Smooth muscle cell of the brain vasculature (primary cell): Measurements from ENCODE around the gene CST4.
"Not testable (repeated sequence)": the region's sequence is repeated elsewhere in the genome, so short reads cannot be mapped to it uniquely, and the experiment has no call there.

Experiments used
- DNase-seq: peaks from one replicate; pipeline ENCODE4 v3.0.0-alpha.2; 2012; ENCODE audit warnings: low read depth, low spot score

The CST4 gene

DNA sequence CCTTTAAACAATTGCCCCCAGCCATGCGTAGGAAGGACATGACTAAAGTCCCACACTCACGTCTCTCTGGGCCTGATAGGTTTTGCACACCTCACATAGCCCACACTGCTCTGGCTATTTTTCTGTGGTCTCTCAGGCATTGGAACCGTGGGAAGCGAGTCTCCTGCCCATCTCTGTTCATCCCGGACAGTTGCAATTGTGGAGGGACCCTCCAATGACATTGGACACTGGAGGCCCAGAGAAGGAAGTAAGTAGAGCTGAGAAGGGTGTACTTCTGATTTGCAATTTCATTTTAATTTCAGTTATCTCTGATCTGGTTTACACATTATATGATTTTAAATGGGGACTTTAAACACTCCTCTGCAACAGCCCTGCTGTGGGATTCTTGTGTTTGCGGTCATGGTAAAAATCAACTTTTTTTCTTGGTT is 27.8 kb downstream of the CST4 start:
- DNase-seq: no peak

DNA sequence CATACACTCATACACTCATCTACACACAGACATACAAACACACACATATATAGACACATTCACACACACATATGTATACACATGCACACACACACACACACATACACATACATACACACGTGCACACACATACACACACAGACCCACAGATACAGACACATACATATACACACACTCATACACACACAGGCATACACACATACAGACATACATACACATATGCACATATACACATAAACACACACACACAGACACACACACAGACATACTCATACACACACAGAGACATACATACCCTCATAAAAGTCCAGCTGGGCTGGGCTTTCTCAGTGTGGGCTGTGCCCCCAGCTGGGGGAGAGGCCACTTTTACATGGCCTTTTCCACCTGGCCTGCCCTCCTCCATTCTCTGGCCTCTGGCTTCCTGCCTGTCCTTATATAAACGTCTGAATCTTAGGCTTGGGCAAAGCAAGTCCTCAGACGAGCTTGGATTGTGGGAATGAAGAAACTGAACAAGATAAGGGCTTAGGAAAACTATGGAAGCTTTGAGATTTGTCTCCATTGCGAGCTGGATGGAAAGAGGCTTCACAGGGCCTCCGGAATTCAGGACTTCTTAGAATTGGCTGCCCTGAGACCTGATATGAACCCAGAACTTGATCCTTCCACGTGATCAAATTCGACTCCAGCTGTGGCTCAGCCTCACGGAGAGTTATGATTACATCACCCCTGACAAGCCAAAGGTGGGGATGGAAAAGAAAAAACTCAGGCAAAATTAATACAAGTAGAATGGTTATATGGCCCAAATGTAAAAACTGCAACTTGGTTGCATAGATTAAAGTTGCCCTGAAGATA is 28.6 kb downstream of the CST4 start:
- no peak for DNase-seq

DNA sequence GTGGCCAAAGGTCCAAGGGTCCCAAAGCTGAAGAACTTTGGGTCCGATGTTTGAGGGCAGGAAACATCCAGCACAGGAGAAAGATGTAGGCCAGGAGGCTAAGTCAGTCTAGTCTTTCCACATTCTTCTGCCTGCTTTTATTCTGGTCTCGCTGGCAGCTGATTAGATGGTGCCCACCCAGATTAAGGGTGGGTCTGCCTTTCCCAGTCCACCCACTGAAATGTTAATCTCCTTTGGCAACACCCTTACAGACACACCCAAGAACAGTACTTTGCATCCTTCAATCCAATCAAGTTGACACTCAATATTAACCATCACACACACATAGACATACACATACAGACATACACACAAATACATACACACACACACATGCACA is 29.2 kb downstream of the CST4 start:
- DNase-seq: not testable (repeated sequence)

DNA sequence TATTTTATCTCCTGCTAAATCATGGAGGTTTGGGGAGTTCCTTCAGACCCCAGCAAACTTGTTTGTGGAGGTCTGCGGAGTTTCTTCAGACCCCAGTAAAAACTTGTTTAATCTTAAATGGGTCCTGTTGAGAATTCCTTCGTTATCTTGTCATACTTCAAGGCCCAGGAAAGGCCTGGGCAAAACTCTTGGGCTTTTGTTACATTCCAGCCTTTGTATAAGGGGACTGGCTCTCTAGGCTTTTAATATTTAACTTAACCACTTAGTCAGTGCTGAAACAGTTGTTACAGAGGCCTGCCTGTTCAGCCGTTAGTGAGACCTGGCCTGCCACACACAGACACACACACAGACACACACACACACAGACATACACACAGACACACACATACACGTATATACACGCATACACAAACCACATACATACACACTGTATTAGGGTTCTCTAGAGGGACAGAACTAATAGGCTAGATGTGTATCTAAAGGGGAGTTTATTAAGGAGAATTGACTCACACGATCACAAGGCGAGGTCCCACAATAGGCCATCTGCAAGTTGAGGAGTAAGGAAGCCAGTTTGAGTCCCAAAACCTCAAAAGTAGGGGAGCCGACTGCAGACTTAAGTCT is 29.7 kb downstream of the CST4 start:
- DNase-seq: no peak

DNA sequence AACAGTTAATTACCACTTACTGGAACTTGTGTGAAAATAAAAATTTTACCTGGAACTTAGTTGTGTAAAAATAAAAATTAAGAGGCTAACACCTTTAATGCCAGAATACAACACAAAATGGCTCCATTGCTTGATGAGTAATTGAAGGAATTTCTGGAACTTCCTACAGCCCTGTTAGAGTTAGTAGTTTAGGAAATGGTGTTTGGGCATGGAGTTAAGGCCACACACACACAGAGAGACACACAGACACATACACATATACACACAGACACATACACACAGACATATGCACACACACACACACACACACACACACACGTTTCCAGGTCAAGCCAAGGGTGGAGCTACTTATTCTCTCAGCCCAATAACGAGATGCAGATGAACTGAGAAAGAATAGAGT is 30.5 kb downstream of the CST4 start:
- DNase-seq: no peak

DNA sequence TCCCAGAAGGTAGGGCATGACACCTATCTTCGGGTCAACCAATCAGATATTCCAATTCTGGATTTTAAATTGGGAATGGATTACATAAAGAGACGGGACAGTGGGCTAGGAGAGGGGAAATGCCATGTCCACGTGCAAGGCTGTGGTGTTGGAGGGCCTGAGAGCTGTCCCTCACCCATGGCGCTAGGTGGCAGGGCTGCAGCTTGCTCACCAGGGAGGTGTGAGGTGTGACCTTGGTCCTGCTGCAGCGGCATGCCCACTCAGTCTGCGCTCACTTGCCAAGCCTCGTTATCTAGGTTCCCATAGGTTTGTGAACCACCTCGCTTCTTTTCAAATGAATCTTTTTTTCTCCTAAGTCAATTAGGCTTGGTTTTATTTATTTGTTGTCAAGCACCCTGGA is 31.6 kb downstream of the CST4 start:
- no peak for DNase-seq

DNA sequence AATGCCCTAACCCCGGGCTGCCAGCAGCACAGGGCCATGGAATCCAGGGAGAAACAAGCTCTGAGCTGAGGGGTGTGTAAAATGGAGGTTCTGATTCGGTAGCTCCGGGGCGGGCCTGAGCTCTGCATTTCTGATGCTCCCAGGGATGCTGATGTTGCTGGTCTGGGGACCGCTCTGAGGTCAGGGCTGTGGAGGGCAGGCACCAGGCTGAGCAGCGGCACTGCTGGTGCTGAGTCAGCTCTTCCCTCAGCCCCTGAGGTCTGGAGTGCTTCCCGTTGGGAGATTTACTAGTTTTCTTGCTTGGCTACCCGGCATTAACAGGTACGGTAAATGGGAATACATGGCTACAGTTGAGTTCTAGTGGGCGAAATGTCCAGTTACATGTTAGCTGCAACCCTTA is 32.5 kb downstream of the CST4 start:
- no peak for DNase-seq

DNA sequence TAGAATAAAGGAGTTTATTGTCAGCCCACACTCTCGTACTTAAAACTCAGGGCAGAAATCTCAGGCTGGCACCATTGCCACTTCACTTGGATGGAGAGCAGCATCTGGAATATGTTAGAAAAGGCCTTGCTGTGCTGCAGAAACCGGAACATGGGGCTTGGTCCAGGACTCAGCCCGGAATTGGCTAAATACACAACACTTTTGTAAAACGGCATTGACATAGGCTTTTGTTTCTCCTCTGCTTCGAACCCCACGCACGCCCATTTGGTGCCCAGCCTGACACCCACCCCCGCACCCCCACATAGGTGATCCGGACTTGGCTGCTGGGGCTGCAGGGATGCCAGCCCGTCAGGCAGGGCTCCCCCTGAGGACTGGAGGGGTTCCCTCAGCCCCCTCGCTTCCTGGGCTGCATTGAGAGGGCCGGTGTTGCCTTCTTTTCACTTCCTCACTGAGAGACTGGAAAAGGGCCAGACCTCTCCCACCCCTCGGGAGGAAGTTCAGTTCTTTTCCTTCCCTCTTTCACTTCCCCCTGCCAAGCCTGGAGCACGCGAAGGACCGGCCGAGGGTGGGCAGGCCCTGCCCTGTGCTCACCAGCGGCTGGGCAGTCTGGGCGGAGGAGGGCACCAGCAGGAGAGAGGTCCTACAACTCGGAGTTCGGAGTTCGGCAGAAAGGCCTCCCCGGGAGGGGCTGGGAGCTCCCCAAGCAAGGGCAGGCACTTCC is 33.2 kb downstream of the CST4 start:
- DNase-seq: no peak

DNA sequence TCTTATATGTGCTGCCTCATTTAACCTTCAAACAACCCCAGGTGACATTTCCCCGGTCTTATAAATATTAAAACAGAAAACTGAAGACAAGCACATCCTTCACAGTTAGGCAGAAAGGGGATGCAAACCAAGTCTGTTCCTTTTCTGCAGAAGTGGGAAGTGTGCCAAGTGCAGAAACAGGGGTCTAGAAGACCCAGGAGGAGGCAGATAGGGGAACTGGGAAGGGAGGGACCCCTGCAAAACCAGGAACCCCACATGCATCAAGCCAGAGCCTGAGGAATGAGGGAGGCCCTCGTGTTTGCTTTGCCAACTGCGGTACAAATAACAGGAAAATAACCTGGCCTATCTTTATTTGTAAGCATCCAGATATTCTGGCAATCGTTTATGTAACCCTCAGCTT is 34.1 kb downstream of the CST4 start:
- DNase-seq: no peak

DNA sequence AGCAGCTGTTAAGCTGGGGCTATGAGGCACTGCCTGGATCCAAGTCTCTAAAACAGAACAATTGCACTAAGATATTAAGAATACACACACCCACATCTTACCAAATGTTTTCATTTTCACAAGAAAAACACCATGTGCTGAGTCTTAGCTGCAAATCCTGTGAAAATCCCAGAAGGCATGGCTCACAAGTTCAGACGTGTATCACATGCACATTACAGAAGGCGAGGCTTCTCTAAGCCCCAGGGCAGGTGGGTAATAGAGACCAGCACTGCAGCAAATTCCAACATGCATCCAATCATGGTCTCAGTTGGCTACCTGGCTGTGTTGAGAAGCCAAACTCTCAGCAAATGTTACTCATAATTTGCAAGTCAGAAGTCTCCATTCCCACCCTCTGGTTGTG is 34.8 kb downstream of the CST4 start:
- no peak for DNase-seq

DNA sequence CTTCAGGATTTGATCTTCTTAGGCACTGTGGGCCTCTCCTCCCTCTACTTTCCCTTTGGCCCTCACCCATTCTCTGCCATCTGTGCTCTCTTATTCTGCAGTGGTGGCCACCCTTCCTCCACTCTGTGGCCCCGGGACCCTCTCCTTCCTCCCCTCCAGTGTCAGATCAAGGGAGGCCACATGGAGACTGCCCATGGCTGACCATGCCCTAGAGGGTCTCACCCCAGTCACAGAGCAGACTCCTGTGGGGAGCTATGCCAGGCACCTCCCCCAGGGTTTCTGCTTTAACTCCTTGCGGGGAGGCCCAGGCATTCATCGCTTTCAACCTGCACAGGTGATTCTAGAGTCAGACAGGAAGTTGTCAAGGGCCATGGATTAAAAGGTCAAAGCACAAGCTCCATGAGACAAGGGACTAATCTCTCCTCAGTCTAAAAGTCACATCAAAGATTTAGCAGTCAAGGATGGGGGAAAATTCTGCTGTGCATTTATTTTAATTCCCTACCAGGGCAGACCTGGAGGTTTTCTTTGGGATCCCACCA is 35.4 kb downstream of the CST4 start:
- no peak for DNase-seq

DNA sequence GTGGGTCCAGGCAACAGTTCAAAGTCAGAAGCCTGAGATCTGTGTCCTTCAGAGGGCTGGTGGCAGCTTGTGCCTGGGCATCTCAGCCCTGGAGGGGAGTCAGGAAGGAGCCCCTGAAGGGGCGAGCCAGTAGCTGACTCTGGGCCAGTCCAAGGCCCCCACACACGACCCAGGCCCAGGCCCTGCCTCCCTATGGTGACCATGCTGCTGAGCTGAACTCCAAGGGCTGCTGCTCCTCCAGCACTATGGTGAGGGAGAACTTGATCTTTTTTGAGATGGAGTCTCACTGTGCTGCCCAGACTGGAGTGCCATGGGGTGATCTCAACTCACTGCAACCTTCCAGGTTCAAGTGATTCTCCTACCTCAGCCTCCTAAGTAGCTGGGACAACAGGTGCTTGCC is 35.9 kb downstream of the CST4 start:
- no peak for DNase-seq

DNA sequence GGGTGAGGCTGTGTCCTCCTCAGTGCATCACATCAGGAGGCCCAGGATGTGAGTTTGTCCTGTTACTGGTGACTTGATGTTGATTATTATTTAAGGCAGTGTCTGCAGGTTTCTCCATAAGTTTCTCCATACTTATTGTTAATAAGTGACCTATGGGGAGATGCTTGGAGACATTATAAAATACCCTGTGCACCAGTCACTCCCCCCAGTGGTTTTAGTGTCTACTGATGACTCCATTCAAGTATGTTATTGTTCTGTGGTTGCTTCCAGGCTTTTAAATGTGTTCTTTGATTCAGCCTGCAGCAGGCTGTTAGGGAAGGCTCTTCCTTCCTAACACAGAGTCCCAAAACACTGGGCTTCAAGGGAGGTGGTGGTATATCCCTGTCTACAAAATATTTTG is 36.5 kb downstream of the CST4 start:
- no peak for DNase-seq

DNA sequence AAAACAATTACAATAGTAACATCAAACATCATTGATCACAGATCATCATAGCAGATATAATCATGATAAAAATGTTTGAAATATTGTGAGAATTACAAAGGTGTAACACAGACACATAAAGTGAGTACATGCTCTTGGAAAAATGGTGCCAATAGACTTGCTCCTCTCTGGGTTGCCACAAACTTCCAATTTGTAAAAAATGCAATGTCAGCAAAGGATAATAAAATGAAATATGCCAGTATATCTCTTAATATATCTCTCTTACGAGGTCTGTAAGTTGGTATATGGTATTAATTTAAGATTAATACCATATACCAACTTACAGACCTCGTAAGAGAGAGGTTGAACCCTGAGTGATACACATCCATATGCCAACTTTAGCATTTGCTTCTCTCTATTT is 37.7 kb downstream of the CST4 start:
- DNase-seq: no peak

DNA sequence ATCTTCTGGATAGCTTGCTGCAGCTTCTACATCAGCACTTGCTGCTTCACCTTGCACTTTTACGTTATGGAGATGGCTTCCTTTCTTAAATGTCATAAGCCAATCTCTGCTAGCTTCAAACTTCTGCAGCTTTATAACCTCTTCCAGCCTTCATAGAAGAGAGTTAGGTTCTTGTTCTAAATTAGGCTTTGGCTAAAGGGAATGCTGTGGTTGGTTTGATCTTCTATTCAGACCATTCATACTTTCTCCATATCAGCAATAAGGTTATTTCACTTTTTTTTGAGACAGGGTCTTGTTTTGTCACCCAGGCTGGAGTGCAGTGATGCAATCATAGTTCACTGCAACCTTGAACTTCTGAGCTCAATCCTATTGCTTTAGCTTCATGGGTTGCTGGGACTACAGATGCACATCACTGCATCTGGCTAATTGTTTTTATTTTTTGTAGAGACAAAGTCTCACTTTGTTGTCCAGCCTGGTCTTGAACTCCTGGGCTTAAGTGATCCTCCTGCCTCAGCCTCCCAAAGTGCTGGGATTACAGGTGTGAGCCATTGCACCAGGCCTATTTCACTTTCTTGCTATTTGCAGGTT is 38.9 kb downstream of the CST4 start:
- no peak for DNase-seq

DNA sequence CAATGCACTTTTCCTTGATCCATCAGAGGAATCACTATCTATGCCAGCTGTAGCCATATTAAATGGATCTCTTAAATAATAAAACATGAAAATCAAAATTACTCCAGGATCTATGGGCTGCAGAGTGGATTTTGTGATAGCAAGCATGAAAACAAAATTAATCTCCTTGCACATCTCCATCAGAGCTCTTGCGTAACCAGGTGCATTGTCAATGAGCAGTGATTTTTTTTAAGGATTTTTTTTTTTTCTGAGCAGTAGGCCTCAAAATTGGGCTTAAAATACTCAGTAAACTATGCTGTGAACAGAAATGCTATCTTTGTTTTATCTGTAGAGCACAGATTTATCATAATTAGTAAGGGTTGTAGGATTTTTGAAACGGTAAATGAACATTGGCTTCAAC is 39.6 kb downstream of the CST4 start:
- DNase-seq: no peak

DNA sequence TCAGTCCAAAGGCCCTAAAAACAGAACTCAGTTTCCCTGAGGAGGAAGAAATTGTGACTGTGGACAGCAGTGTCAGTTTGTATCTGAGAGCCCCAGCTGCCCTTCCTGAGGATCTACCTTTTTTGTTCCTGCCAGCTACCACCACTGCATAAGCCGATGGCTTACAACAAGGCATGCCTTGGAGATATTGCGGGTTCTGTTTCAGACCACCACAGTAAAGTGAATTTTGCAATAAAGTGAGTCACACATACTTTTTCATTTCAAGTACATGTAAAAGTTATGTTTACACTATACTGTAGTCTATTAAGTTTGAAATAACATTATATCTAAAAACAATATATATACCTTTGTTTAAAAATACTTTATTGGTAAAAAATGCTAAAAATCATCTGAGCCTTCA is 41.5 kb downstream of the CST4 start:
- DNase-seq: no peak

DNA sequence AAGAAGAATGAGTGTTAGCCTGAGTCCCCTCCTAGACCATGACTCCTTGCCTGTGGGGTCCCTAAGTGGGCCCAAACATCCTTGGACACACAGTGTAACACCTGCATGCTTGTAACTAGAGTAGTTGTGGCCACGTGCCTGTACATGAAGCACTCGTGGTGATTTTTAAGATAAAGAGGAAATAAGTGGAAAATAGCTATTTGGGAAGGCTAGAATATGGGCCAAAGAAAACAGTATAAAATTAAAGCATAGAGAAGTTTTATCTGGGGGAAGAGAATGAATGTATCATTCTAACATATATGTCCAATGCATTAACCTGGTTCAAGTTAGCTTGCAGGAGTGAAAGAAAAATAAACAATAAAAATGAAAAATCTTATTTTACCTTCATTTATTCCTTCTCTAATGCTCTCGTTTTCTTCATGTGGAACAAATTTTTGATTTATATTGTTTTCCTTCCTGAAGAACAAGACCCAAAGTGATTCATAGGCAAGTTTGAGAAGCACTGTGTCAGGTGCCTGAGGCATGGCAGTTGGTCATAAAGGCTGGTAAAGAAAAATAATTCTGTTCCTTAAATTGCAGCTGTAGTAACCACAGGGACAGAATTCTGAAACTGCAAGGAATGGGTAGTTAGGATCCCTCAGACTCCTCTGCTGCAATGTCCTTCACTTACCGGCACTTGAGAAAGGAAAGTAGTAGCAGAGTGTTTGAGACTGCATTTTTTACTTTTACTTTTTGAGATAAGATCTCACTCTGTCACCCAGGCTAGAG is 42.5 kb downstream of the CST4 start:
- no peak for DNase-seq

DNA sequence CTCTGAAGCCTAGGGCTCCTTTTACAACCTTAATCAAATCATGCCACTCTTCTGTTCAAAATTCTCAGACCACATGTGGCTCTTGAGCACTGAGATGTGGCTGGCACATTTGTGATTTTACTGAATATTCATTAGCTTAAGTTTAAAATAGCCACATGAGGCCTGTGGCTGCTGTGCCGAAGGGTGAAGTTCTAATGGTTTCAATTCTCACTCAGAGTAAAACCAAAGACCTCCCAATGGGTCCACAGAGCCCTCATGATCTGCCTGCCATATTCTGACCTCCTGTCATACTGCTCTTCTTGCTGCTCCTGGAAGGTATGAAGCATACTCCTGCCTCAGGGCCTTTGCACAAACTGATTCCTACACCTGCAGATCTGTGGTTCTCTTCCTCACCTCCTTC is 43.3 kb downstream of the CST4 start:
- DNase-seq: no peak

DNA sequence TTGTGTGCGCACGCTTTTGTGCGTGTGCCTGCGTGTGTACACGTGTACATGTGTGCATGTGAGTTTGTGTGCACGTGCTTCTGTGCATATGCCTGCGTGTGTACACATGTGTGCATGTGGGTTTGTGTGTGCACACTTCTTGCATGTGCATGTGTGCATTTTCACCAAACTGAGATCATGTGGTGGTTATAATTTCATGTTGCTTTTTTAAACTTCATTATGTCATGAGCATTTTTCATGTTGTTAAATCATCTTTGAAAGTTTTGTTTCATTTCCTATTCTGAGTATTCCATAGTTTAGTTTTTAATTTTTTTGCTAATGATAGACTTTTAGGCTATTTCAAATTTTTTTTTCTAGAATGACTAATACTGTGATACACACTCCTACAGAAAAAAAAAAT is 44.7 kb downstream of the CST4 start:
- no peak for DNase-seq

DNA sequence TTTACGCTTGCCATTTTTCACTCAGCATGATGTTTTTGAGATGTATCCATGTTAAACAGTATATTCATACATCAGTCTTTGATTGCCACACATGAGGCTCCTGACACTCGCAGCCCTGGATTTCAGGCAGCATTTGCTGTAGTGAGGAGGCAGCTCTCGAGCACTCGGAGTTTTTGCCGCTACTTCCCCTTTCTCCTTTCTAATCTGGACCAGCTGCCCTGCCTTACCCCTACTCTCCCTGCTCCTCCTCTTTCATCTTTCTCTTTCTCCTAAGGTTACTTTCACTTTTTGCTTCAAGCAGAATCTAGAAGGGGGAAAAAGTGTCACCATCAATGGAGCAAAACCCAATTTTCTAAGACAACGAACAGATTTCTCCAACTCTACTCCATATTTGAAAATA is 45.2 kb downstream of the CST4 start:
- DNase-seq: no peak
